ENCODE results near the gene DEPDC5.

DEPDC5 gene

DNA sequence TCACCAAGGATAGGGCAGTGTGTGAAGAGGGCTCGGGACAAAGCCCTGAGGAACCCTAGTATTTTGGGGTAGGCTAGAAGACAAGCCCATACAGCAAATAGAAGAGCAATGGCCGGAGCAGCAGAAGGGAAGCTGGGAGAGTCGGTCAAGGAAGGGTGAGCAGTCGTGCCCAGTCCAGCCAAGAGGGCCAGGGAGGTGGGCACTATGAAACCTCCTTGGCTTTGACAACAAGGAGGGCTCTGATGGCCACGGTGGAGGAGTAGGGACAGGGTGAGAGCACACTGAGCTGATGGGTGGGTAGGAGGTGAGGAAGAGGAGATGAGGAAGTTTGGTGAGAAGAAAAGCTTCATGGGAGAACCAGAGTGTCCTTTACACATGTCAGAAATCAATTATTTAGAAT, 188.3 kb downstream of the DEPDC5 start:
- Histone ChIP-seq H3K9ac (ENCODE audit: low read depth, low read length) (no peak overlapping the region), H3K4me3 (ENCODE audit: low read depth, low read length) (no peak overlapping the region), H3K9me3 (ENCODE audit: control insufficient read depth, insufficient read depth, low read length) (no peaks in the 10 kb centered on the region), H3K36me3 (ENCODE audit: control insufficient read depth, insufficient read depth, low read length) (peaks cover 17% of the 10 kb centered on the region), H3K4me1 (ENCODE audit: control insufficient read depth, insufficient read depth, low read length) (peaks cover 18% of the 10 kb centered on the region), H3K27ac (ENCODE audit: low read depth, low read length) (no peak overlapping the region), H3K27me3 (ENCODE audit: control insufficient read depth, insufficient read depth, low read length) (no peaks in the 10 kb centered on the region; the same call in 1 of the 2 replicates)

DNA sequence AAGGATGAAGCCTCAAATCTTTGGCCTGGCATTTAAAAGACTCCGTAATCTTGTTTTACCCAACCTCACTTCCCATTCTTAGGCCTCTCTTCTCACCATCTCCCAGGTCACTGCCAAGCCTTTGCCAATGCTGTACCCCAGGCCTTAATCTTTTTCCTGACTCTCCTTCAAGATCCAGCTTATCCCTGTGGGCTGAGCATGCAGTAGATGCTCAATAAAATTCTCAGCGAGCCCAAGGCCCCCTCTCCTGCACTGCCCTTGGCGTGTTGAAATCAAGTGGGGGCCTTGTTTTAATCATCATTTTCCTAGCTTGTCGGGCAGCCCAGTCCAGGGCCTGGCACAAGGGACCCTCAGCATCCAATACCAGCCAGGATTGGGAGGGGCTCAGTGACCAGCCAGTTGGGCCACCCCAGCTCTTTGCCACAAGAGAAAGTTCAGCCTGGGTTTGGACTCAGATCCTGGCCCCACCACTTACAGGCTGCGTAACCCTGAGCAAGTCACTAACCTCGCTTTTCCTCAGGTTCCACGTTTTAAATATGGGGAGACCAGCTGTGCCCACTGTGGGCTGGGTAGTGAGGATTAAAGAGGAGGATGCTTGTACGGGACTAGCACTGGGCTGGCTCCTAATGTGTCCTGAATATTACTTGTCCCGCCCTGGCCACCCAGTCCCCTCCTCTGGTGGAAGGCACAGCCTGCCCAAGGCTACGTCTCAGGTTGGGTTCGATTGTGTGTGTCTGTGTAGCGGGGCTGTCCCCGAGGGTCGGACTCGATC, 189.6 kb downstream of the DEPDC5 start:
- H3K27me3 ChIP-seq (ENCODE audit: control insufficient read depth, insufficient read depth, low read length): no peaks in the 10 kb centered on the region; the same call in 1 of the 2 replicates
- peak overlapping the region; percentile 92 for H3K9ac ChIP-seq (ENCODE audit: low read depth, low read length)
- H3K27ac ChIP-seq (ENCODE audit: low read depth, low read length): peak overlapping the region; percentile 97
- H3K4me1 ChIP-seq (ENCODE audit: control insufficient read depth, insufficient read depth, low read length): peaks cover 21% of the 10 kb centered on the region
- peak overlapping the region; percentile 80 for H3K4me3 ChIP-seq (ENCODE audit: low read depth, low read length)
- peaks cover 30% of the 10 kb centered on the region for H3K36me3 ChIP-seq (ENCODE audit: control insufficient read depth, insufficient read depth, low read length)
- H3K9me3 ChIP-seq (ENCODE audit: control insufficient read depth, insufficient read depth, low read length): no peaks in the 10 kb centered on the region

DNA sequence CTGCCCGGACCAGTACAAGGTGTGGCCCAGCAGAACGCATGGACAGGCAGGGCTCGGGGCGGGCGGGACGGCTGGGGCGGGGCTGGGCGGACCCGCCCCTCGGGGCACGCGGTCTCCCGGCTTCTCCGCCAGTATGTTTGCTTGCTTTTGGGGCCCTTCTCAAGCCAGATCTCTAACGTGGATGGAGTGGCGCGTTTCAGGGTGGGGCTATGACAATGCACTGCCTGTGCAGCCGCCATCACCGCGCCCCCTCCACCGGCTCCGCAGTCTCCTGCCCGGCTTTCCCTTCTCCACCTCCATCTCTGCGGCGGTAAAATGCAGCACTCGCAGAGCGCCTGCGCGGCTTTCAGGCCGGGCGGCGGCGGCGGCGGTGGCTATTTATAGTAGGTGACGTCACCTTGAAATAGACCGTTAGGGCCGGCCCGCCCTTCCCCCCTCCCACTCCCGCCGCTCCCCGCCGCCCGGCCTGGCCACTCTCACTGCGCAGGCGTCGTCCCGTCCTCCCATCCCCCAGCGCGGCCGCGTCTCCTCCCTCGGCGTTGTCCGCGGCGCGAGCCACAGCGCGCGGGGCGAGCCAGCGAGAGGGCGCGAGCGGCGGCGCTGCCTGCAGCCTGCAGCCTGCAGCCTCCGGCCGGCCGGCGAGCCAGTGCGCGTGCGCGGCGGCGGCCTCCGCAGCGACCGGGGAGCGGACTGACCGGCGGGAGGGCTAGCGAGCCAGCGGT, 190.3 kb downstream of the DEPDC5 start, which contains the start of gene YWHAH:
TSS of gene YWHAH (plus strand) at position 558 of the 722 bp plus-strand sequence. CDS start 199 bp downstream, outside the sequence.
- peak within 1 kb of the TSS; percentile 97 for H3K27ac ChIP-seq (ENCODE audit: low read depth, low read length)
- H3K4me3 ChIP-seq (ENCODE audit: low read depth, low read length): peak within 1 kb of the TSS; percentile 80
- H3K36me3 ChIP-seq (ENCODE audit: control insufficient read depth, insufficient read depth, low read length): peaks cover 38% of the 10 kb centered on the region
- H3K4me1 ChIP-seq (ENCODE audit: control insufficient read depth, insufficient read depth, low read length): peaks cover 21% of the 10 kb centered on the region
- peak within 1 kb of the TSS; percentile 96 for H3K9ac ChIP-seq (ENCODE audit: low read depth, low read length)
- H3K9me3 ChIP-seq (ENCODE audit: control insufficient read depth, insufficient read depth, low read length): no peaks in the 10 kb centered on the region
- H3K27me3 ChIP-seq (ENCODE audit: control insufficient read depth, insufficient read depth, low read length): no peaks in the 10 kb centered on the region; the same call in 1 of the 2 replicates

DNA sequence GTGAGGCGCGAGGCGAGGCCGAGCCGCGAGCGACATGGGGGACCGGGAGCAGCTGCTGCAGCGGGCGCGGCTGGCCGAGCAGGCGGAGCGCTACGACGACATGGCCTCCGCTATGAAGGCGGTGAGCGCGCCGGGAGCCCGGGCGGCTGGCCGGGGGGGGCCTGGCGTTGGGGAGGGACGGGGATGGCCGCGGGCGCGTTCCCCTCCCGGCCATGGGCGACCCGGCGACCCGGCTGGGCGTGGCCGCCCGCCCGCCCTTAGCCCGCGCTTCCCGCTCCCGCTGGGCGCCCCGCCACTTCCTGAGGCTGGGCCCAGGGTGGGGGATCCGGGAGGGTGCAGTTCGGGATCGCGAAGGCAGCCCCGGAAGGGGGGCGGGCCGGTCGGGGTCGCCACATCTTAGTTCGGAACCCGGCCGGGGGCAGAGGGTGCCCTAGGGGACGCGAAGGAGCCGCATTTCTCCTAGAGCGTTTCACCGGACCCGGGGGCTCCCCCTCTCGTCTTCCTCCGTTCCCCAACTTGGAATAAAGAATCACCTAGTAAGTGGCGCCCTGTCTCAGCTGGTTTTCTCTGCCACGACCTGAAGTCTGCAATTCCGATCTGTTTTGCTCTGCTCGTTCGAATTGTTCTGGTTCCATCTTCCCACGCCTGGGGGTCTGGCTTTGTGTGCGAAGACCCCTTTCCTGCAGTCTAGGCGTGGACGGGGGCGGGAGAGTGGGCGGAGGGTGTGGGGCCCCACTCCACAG, 191.1 kb downstream of the DEPDC5 start:
- Histone ChIP-seq H3K27me3 (ENCODE audit: control insufficient read depth, insufficient read depth, low read length) (no peaks in the 10 kb centered on the region; the same call in 1 of the 2 replicates), H3K4me1 (ENCODE audit: control insufficient read depth, insufficient read depth, low read length) (peaks cover 21% of the 10 kb centered on the region), H3K27ac (ENCODE audit: low read depth, low read length) (peak overlapping the region; percentile 97), H3K36me3 (ENCODE audit: control insufficient read depth, insufficient read depth, low read length) (peaks cover 45% of the 10 kb centered on the region), H3K4me3 (ENCODE audit: low read depth, low read length) (peak overlapping the region; percentile 80), H3K9ac (ENCODE audit: low read depth, low read length) (peak overlapping the region; percentile 96), H3K9me3 (ENCODE audit: control insufficient read depth, insufficient read depth, low read length) (no peaks in the 10 kb centered on the region)

DNA sequence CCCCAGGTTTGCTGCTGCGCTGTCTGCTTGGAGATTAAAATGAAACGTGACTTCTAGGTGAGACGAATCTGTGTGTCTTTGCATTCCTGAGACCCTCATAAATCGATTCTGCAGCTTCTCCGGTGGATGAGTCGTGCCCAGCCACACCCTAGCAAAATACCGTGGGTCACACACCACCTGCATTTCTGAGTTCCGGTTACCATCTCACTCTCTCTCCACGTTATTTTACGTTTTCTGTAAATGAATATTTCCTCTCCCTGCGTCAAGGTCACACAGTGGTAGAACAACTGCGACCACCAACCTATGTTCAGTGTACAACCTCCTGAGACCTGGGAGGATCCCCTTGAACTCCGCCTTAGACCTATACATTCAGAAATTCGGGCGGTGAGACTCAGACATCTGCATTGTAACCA, 191.6 kb downstream of the DEPDC5 start:
- no peaks in the 10 kb centered on the region; the same call in 1 of the 2 replicates for H3K27me3 ChIP-seq (ENCODE audit: control insufficient read depth, insufficient read depth, low read length)
- H3K27ac ChIP-seq (ENCODE audit: low read depth, low read length): peak overlapping the region; percentile 97
- H3K9ac ChIP-seq (ENCODE audit: low read depth, low read length): peak overlapping the region; percentile 96
- H3K4me3 ChIP-seq (ENCODE audit: low read depth, low read length): peak overlapping the region; percentile 80
- peaks cover 51% of the 10 kb centered on the region for H3K36me3 ChIP-seq (ENCODE audit: control insufficient read depth, insufficient read depth, low read length)
- no peaks in the 10 kb centered on the region for H3K9me3 ChIP-seq (ENCODE audit: control insufficient read depth, insufficient read depth, low read length)
- H3K4me1 ChIP-seq (ENCODE audit: control insufficient read depth, insufficient read depth, low read length): peaks cover 23% of the 10 kb centered on the region

DNA sequence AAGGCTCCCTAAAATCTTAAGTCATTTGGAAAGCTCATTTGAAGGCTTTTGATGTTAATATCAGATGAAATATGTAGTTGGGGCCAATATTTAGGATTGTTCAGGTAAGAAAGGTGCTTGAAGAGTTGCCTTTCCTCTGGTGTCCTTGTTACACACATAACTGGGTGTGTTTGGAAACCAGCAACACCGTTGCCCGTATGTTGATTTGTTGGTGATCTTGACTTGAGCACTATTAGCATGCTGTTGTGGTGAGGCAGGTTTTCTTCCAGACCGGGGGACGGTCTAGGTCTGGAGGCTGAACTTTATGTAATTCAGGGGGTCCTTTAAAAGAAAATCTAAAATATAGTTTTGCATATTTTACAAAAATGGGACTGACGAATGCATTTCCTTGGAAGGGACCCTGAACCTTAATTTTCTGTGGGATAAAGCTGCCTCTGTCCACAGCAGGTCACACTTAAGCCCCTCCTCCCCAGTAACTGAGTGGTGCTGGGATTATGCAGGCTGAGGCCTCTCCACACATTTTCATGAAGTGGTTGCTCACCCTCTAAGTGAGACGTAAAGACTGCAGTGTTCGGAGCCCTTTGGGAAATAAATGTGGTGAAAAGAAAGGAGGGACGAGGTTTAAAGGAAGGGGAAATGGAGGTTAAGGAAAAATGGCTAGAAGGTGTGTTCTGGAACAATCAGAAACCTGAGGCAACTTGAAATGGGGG, 192.3 kb downstream of the DEPDC5 start:
- peak overlapping the region; percentile 96 for H3K9ac ChIP-seq (ENCODE audit: low read depth, low read length)
- peak overlapping the region; percentile 80 for H3K4me3 ChIP-seq (ENCODE audit: low read depth, low read length)
- H3K4me1 ChIP-seq (ENCODE audit: control insufficient read depth, insufficient read depth, low read length): peaks cover 28% of the 10 kb centered on the region
- no peaks in the 10 kb centered on the region for H3K9me3 ChIP-seq (ENCODE audit: control insufficient read depth, insufficient read depth, low read length)
- H3K27ac ChIP-seq (ENCODE audit: low read depth, low read length): peak overlapping the region; percentile 97
- H3K36me3 ChIP-seq (ENCODE audit: control insufficient read depth, insufficient read depth, low read length): peaks cover 58% of the 10 kb centered on the region
- no peaks in the 10 kb centered on the region; the same call in 1 of the 2 replicates for H3K27me3 ChIP-seq (ENCODE audit: control insufficient read depth, insufficient read depth, low read length)

DNA sequence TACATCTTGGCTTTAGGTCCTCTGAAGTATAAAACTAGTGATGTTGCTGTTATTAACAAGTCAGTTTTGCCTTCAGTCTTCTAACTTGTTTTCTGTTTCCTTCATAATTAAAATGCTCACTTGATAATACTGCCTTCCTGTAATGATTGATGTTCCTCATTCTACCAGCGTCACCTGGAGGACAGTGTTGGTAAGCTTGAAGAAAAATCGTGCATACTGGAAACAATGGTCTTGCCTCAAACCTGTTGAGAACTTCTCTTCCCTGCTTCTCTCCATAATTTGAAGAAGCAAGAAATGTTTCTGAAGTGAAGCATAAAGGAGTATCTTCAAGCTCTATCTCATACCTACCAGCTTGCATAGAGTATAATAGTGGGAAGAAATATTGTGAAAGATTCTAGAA, 193.5 kb downstream of the DEPDC5 start:
- peaks cover 40% of the 10 kb centered on the region for H3K4me1 ChIP-seq (ENCODE audit: control insufficient read depth, insufficient read depth, low read length)
- peak overlapping the region; percentile 43 for H3K27ac ChIP-seq (ENCODE audit: low read depth, low read length)
- no peaks in the 10 kb centered on the region for H3K9me3 ChIP-seq (ENCODE audit: control insufficient read depth, insufficient read depth, low read length)
- H3K36me3 ChIP-seq (ENCODE audit: control insufficient read depth, insufficient read depth, low read length): peaks cover 67% of the 10 kb centered on the region
- H3K9ac ChIP-seq (ENCODE audit: low read depth, low read length): no peak overlapping the region
- H3K27me3 ChIP-seq (ENCODE audit: control insufficient read depth, insufficient read depth, low read length): no peaks in the 10 kb centered on the region; the same call in 1 of the 2 replicates
- H3K4me3 ChIP-seq (ENCODE audit: low read depth, low read length): 0 out of 2 replicates have a peak overlapping the region, but pooled peaks have one; percentile 80

DNA sequence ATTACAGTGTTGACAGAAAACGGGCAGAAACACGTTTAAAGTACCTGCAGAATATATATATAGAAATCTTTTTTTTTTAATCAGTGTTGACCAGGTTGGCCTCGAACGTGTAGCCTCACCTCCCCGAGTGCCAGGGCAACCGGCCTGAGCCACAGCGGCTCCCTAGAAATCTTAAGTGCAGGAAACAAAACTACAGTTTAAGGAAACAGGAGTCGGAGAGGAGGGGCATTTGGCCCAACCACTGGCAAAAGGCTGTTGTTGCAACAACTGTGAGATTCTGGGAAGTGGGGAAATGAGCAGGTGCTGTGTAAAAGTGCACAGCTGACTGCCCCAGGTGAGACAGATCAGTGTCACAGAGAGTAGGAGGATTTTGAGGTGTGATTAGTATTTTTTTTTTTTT, 194.2 kb downstream of the DEPDC5 start:
- H3K27ac ChIP-seq (ENCODE audit: low read depth, low read length): no peak overlapping the region
- no peaks in the 10 kb centered on the region for H3K9me3 ChIP-seq (ENCODE audit: control insufficient read depth, insufficient read depth, low read length)
- H3K36me3 ChIP-seq (ENCODE audit: control insufficient read depth, insufficient read depth, low read length): peaks cover 74% of the 10 kb centered on the region
- no peak overlapping the region for H3K9ac ChIP-seq (ENCODE audit: low read depth, low read length)
- H3K27me3 ChIP-seq (ENCODE audit: control insufficient read depth, insufficient read depth, low read length): no peaks in the 10 kb centered on the region; the same call in 1 of the 2 replicates
- no peak overlapping the region for H3K4me3 ChIP-seq (ENCODE audit: low read depth, low read length)
- peaks cover 46% of the 10 kb centered on the region for H3K4me1 ChIP-seq (ENCODE audit: control insufficient read depth, insufficient read depth, low read length)

DNA sequence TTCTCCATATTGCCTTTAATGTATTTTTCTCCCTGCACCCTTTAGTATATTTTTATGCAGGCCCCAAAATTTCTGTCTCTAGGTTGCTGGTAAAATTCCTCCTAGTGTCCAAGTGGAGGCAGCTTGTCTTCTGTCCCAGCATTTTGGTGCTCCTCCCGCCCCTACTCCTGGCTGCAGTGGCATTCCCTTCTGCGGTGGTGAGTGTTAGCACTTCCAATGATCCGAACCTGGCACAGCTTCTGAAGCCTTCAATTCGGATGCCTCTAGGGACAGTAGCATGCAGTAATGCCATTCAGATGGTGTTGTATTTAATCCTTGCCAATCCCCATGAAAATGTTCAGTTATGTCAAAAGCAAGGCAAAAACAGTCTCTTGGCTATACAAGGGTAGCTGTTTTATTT, 196.4 kb downstream of the DEPDC5 start:
- H3K9ac ChIP-seq (ENCODE audit: low read depth, low read length): no peak overlapping the region
- peaks cover 88% of the 10 kb centered on the region for H3K36me3 ChIP-seq (ENCODE audit: control insufficient read depth, insufficient read depth, low read length)
- no peak overlapping the region for H3K4me3 ChIP-seq (ENCODE audit: low read depth, low read length)
- no peaks in the 10 kb centered on the region for H3K9me3 ChIP-seq (ENCODE audit: control insufficient read depth, insufficient read depth, low read length)
- no peak overlapping the region for H3K27ac ChIP-seq (ENCODE audit: low read depth, low read length)
- H3K4me1 ChIP-seq (ENCODE audit: control insufficient read depth, insufficient read depth, low read length): peaks cover 50% of the 10 kb centered on the region
- H3K27me3 ChIP-seq (ENCODE audit: control insufficient read depth, insufficient read depth, low read length): no peaks in the 10 kb centered on the region

Data from HUES48 (cell line).